GM12892 (cell line): ENCODE data around the gene IFNAR2.

Experiments
- POLR2A ChIP-seq: IDR thresholded peaks from 2 replicates; pipeline ENCODE4 v1.6.1; 2011; ENCODE audit warnings: low read depth, low read length, control low read depth
- POLR2AphosphoS5 ChIP-seq: IDR thresholded peaks from 2 replicates; pipeline ENCODE4 v1.6.1; 2011; ENCODE audit warnings: low read depth, low read length, control low read depth
- TAF1 ChIP-seq: IDR thresholded peaks from 2 replicates; pipeline ENCODE4 v1.6.1; 2011; ENCODE audit warnings: low read depth, mild to moderate bottlenecking, control low read depth, low read length, borderline replicate concordance

- TF ChIP-seq POLR2A, result no peak
- no peak for TF ChIP-seq POLR2AphosphoS5
- no peak for TF ChIP-seq TAF1
Measured at GRCh38 chr21:33202464-33203363, 27.0 kb upstream of the IFNAR2 start.
